ENCODE results near the gene DSTN. TPM values are rescaled to one million over a fixed set of nuclear protein-coding genes. Genes with fewer than 3 reads are reported as not detected.
A peak's percentile ranks its signal among the peaks of the same experiment; 100 is the strongest.

DSTN gene
- total RNA-seq, 2 donors from 2014 or later, result 266 to 374 TPM

- intact Hi-C loops (cut with DNase I, micrococcal nuclease), result no loop called here
- ATAC-seq, result no peak
Measured at GRCh38 chr20:17640146-17640874, 70.4 kb downstream of the DSTN start.

GRCh38 chr20:17640875-17641378 lies 71.1 kb downstream of the DSTN start:
- no peak for DNase-seq
- ATAC-seq, result no peak
- intact Hi-C loops (cut with DNase I, micrococcal nuclease), result no loop called here

More at GRCh38 chr20:17640146-17640874, 70.4 kb downstream of the DSTN start:
- no peak for DNase-seq

GRCh38 chr20:17641520-17641964 lies 71.7 kb downstream of the DSTN start:
- intact Hi-C loops (cut with DNase I, micrococcal nuclease), result no loop called here
- DNase-seq, result no peak
- ATAC-seq, result no peak

GRCh38 chr20:17641993-17642392 lies 72.1 kb downstream of the DSTN start:
- DNase-seq (no peak), ATAC-seq (no peak)
- intact Hi-C loops (cut with DNase I, micrococcal nuclease), result no loop called here

GRCh38 chr20:17642404-17643269 lies 72.8 kb downstream of the DSTN start:
- intact Hi-C loops (cut with DNase I, micrococcal nuclease), result no loop called here
- no peak for ATAC-seq
- no peak for DNase-seq

- DNase-seq, result no peak
- intact Hi-C loops (cut with DNase I, micrococcal nuclease), result no loop called here
- ATAC-seq, result no peak
Measured at GRCh38 chr20:17643531-17644188, 73.8 kb downstream of the DSTN start.

- peak; percentile 41 to 62 for DNase-seq
- intact Hi-C loops (cut with DNase I, micrococcal nuclease), result no loop called here
- ATAC-seq, result peak; percentile 69
Measured at GRCh38 chr20:17644451-17644850, 74.6 kb downstream of the DSTN start.

- no peak for DNase-seq
- ATAC-seq, result no peak
- intact Hi-C loops (cut with DNase I, micrococcal nuclease), result no loop called here
Measured at GRCh38 chr20:17645010-17645409, 75.1 kb downstream of the DSTN start.

- intact Hi-C loops (cut with DNase I, micrococcal nuclease), result no loop called here
- DNase-seq (peak in 1 of 2 donors; percentile 23), ATAC-seq (no peak)
Measured at GRCh38 chr20:17645546-17646208, 75.8 kb downstream of the DSTN start.

- ATAC-seq (no peak), DNase-seq (peak in 1 of 2 donors; percentile 23)
Measured at GRCh38 chr20:17646209-17646960, 76.5 kb downstream of the DSTN start.

GRCh38 chr20:17646961-17647301 lies 77.1 kb downstream of the DSTN start:
- intact Hi-C loops (cut with DNase I, micrococcal nuclease), result no loop called here
- ATAC-seq (peak; percentile 12), DNase-seq (peak in 1 of 2 donors; percentile 35)

More at GRCh38 chr20:17646209-17646960, 76.5 kb downstream of the DSTN start:
- intact Hi-C loops (cut with DNase I, micrococcal nuclease), result no loop called here

- peak in 1 of 2 donors; percentile 22 for DNase-seq
- intact Hi-C loops (cut with DNase I, micrococcal nuclease), result no loop called here
- ATAC-seq, result no peak
Measured at GRCh38 chr20:17647391-17648314, 77.8 kb downstream of the DSTN start.

GRCh38 chr20:17648315-17648646 lies 78.4 kb downstream of the DSTN start:
- no peak for ATAC-seq
- intact Hi-C loops (cut with DNase I, micrococcal nuclease), result no loop called here
- DNase-seq, result peak in 1 of 2 donors; percentile 27

GRCh38 chr20:17648791-17649730 lies 79.2 kb downstream of the DSTN start:
- DNase-seq (peak; percentile 63 to 71), ATAC-seq (peak; percentile 68)
- intact Hi-C loops (cut with DNase I, micrococcal nuclease), result no loop called here

- intact Hi-C loops (cut with DNase I, micrococcal nuclease), result no loop called here
- ATAC-seq (no peak), DNase-seq (peak in 1 of 2 donors; percentile 25)
Measured at GRCh38 chr20:17650301-17651128, 80.6 kb downstream of the DSTN start.
